Measurements from ENCODE around the gene PAX4. TPM values are rescaled to one million over a fixed set of nuclear protein-coding genes. Genes with fewer than 3 reads are reported as not detected.

The PAX4 gene
- total and polyA plus RNA-seq, 9 of the 15 experiments (the other 6 are each of a cell fraction or from before 2014, with no cell fraction given): not detected

GRCh38 chr7:127594490-127594889 lies 23.5 kb downstream of the PAX4 start:
- TF ChIP-seq HMBOX1 (IDR thresholded peaks at IDR 0.05): no peak
- intact Hi-C loops (cut with micrococcal nuclease) (no loop called here), in situ Hi-C loops (cut with MboI) (no loop called here)
- Histone ChIP-seq H3K9me1 (ENCODE audit: control insufficient read depth, insufficient read depth, low read length) (peaks cover 2% of the 10 kb centered on the region), H4K20me1 (replicated peaks; ENCODE audit: control insufficient read depth, insufficient read depth, low read length) (no peaks in the 10 kb centered on the region), H3K4me1 (replicated peaks in 1 of 2; ENCODE audit: control insufficient read depth in 2 of 2, insufficient read depth in 2 of 2, low read length in 2 of 2) (peaks cover 0 to 7% of the 10 kb centered on the region in 2 experiments; a peak in 3 of 5 replicates), H3K9me3 (replicated peaks; ENCODE audit: control insufficient read depth, insufficient read depth, low read depth, low read length) (no peaks in the 10 kb centered on the region), H3K79me2 (ENCODE audit: control insufficient read depth, insufficient read depth, low read length) (peaks cover 2% of the 10 kb centered on the region; the same call in 2 of the 3 replicates), H3K27me3 (ENCODE audit: control insufficient read depth in 2 of 2, insufficient read depth in 2 of 2, low read length in 2 of 2) (peaks cover 28 to 49% of the 10 kb centered on the region in 2 experiments), H3K4me3 (no peak overlapping the region), H2AFZ (ENCODE audit: low read depth, low read length) (no peak overlapping the region), H3K9ac (ENCODE audit: insufficient read depth in 1 of 2, low read depth in 2 of 2, low read length in 2 of 2) (no peak overlapping the region), H3K27ac (ENCODE audit: extremely low read depth, low read depth, low read length) (no peak overlapping the region), H3K4me2 (ENCODE audit: insufficient read depth, low read length) (no peak overlapping the region), H3K36me3 (ENCODE audit: control insufficient read depth, insufficient read depth, low read length) (peaks cover 22% of the 10 kb centered on the region; the same call in 2 of the 3 replicates)
- ChIA-PET POLR2A (interaction anchor here (0.6 to 1.9 kb wide), 3 partner anchors 10 to 433 kb away, joined by 3 to 11 read pairs (median 7); partner anchors contain the start of gene GCC1), CTCF (ENCODE audit: low intra/inter-chr PET ratio) (no interaction called here)
- no peak for DNase-seq (ENCODE audit: extremely low read depth in 1 of 4, low spot score in 3 of 4)
- FAIRE-seq: no peak
- BruUV-seq (replicated peaks): no TSS peak
- no peak for ATAC-seq
- 0% methylated on average over 1 of the region's 1 CpG for WGBS (ENCODE audit: insufficient coverage, low coverage, missing lambda C conversion rate)

GRCh38 chr7:127592550-127592949 lies 25.4 kb downstream of the PAX4 start:
- Histone ChIP-seq H3K4me1 (replicated peaks in 1 of 2; ENCODE audit: control insufficient read depth in 2 of 2, insufficient read depth in 2 of 2, low read length in 2 of 2) (peaks cover 9 to 25% of the 10 kb centered on the region in 2 experiments; a peak in 4 of 5 replicates), H3K9ac (ENCODE audit: insufficient read depth in 1 of 2, low read depth in 2 of 2, low read length in 2 of 2) (no peak overlapping the region), H2AFZ (ENCODE audit: low read depth, low read length) (no peak overlapping the region), H3K27me3 (ENCODE audit: control insufficient read depth in 2 of 2, insufficient read depth in 2 of 2, low read length in 2 of 2) (peaks cover 15 to 33% of the 10 kb centered on the region in 2 experiments; a peak in 4 of 5 replicates), H3K9me3 (replicated peaks; ENCODE audit: control insufficient read depth, insufficient read depth, low read depth, low read length) (no peaks in the 10 kb centered on the region), H3K4me2 (ENCODE audit: insufficient read depth, low read length) (no peak overlapping the region), H3K4me3 (no peak overlapping the region), H3K27ac (ENCODE audit: extremely low read depth, low read depth, low read length) (no peak overlapping the region), H4K20me1 (replicated peaks; ENCODE audit: control insufficient read depth, insufficient read depth, low read length) (no peaks in the 10 kb centered on the region; the same call in 1 of the 2 replicates), H3K36me3 (ENCODE audit: control insufficient read depth, insufficient read depth, low read length) (peaks cover 22% of the 10 kb centered on the region; the same call in 2 of the 3 replicates), H3K9me1 (ENCODE audit: control insufficient read depth, insufficient read depth, low read length) (peaks cover 4% of the 10 kb centered on the region), H3K79me2 (ENCODE audit: control insufficient read depth, insufficient read depth, low read length) (peaks cover 14% of the 10 kb centered on the region)
- intact Hi-C loops (cut with micrococcal nuclease): no loop called here
- ChIA-PET POLR2A (interaction anchor here (1.1 to 1.5 kb wide), 2 partner anchors 11 to 12 kb away, joined by 5 to 8 read pairs; no protein-coding TSS in a partner anchor), CTCF (ENCODE audit: low intra/inter-chr PET ratio) (no interaction called here)
- TF ChIP-seq POLR2B (IDR thresholded peaks at IDR 0.05; ENCODE audit: low read depth, partially characterized antibody) (peak; percentile 41), EHMT2 (IDR thresholded peaks at IDR 0.05) (no peak), SUPT5H (IDR thresholded peaks at IDR 0.05) (peak; percentile 52), POLR2AphosphoS2 (IDR thresholded peaks at IDR 0.05; ENCODE audit: low read length) (0 out of 2 replicates have a peak, but pooled peaks have one; percentile 27), CREB1 (IDR thresholded peaks at IDR 0.05) (peak; percentile 4; the same call in 1 of the 2 replicates), CREB1 (CRISPR knock-in tag; IDR thresholded peaks at IDR 0.05) (no peak), POLR2A (conservative IDR thresholded peaks at IDR 0.05) (peak; percentile 52; the same call in 1 of the 2 replicates)
- TF ChIP-seq, protein P1, sequence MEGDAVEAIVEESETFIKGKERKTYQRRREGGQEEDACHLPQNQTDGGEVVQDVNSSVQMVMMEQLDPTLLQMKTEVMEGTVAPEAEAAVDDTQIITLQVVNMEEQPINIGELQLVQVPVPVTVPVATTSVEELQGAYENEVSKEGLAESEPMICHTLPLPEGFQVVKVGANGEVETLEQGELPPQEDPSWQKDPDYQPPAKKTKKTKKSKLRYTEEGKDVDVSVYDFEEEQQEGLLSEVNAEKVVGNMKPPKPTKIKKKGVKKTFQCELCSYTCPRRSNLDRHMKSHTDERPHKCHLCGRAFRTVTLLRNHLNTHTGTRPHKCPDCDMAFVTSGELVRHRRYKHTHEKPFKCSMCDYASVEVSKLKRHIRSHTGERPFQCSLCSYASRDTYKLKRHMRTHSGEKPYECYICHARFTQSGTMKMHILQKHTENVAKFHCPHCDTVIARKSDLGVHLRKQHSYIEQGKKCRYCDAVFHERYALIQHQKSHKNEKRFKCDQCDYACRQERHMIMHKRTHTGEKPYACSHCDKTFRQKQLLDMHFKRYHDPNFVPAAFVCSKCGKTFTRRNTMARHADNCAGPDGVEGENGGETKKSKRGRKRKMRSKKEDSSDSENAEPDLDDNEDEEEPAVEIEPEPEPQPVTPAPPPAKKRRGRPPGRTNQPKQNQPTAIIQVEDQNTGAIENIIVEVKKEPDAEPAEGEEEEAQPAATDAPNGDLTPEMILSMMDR (IDR thresholded peaks at IDR 0.05 in 2 of 3, conservative IDR thresholded peaks at IDR 0.05 in 1 of 3; ENCODE audit: insufficient read depth in 2 of 3, low read depth in 1 of 3, low read length in 3 of 3): no peak
- WGBS (ENCODE audit: insufficient coverage, low coverage, missing lambda C conversion rate): 54% methylated on average over 4 of the region's 4 CpGs
- no TSS peak for BruUV-seq (replicated peaks)
- no peak for ATAC-seq
- in situ Hi-C loops (cut with MboI): no loop called here
- DNase-seq (ENCODE audit: extremely low read depth in 1 of 4, low spot score in 3 of 4): no peak
- FAIRE-seq: no peak

Measured in K562 (cell line).